ENCODE measurements around the gene OGG1.

DNA sequence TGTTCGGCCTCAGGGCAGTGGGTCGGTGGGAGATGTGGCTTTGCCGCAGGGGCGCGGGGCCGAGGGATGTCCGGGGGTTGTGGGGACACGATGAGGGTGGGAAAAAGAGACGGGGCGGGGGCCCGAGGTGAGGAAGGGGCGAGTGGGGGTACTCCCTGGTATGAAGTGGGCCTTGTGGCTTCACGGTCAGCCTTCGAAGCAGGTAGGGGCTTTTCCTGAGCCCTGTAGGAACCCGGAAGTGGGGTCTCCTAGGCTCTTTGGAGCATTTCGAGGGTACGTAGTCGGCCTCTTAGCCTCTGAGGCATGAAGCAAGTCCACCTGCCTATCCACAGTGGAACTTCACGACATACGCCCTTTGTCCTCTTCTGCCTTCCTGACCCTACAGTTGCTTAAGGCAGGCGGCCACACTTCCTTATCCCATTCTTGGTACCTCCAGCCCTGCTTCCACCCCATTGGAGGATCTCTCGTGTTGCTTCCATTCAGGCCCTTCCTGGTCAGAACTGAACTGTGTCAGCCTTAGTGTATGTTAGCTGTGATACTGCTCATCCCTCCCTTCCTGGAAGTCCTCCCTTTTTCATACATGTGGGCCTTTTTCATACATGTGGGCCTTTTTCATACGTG, 43.5 kb downstream of the OGG1 start:
- no peak for TF ChIP-seq POLR2A (IDR thresholded peaks at IDR 0.05; ENCODE audit: extremely low read depth, insufficient read length)
- TF ChIP-seq, protein P1, sequence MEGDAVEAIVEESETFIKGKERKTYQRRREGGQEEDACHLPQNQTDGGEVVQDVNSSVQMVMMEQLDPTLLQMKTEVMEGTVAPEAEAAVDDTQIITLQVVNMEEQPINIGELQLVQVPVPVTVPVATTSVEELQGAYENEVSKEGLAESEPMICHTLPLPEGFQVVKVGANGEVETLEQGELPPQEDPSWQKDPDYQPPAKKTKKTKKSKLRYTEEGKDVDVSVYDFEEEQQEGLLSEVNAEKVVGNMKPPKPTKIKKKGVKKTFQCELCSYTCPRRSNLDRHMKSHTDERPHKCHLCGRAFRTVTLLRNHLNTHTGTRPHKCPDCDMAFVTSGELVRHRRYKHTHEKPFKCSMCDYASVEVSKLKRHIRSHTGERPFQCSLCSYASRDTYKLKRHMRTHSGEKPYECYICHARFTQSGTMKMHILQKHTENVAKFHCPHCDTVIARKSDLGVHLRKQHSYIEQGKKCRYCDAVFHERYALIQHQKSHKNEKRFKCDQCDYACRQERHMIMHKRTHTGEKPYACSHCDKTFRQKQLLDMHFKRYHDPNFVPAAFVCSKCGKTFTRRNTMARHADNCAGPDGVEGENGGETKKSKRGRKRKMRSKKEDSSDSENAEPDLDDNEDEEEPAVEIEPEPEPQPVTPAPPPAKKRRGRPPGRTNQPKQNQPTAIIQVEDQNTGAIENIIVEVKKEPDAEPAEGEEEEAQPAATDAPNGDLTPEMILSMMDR (IDR thresholded peaks at IDR 0.05; ENCODE audit: low read depth, low read length): no peak
- TF ChIP-seq MYC (IDR thresholded peaks at IDR 0.05; ENCODE audit: low read depth, low read length): no peak

Data from NB4 (cell line).